MM.1S (cell line): ENCODE measurements around the gene SLC24A4.

ENCODE experiments used
- DNase-seq: peaks from one replicate; pipeline ENCODE4 v3.0.0-alpha.2; 2015
- H2AFZ ChIP-seq: fragments of 300-600 bp; sonication (generic); 2 replicates; pipeline ENCODE4 v1.6.0; 2016; ENCODE audit warnings: antibody characterized with exemption, low read length
- H3F3A ChIP-seq: fragments of 300-600 bp; sonication (generic); 2 replicates; pipeline ENCODE4 v1.6.1; 2016; ENCODE audit warnings: mild to moderate bottlenecking, antibody characterized with exemption, low read length, moderate library complexity, mixed read lengths; ENCODE audit not compliant: insufficient read depth
- H3K27ac ChIP-seq: fragments of 300-600 bp; sonication (generic); 2 replicates; pipeline ENCODE4 v1.5.1; 2016; ENCODE audit warnings: mild to moderate bottlenecking, low read length
- H3K27me3 ChIP-seq: fragments of 300-600 bp; sonication (generic); replicated peaks from 2 replicates; pipeline ENCODE4 v1.6.0; 2016; ENCODE audit warnings: low read length; ENCODE audit not compliant: insufficient read depth
- H3K36me3 ChIP-seq: fragments of 300-600 bp; sonication (generic); replicated peaks from 2 replicates; pipeline ENCODE4 v1.6.1; 2016; ENCODE audit warnings: mild to moderate bottlenecking, low read length, mixed read lengths; ENCODE audit not compliant: insufficient read depth
- H3K4me1 ChIP-seq: fragments of 300-600 bp; sonication (generic); 2 replicates; pipeline ENCODE4 v1.6.1; 2016; ENCODE audit warnings: low read length, mixed read lengths
- H3K4me2 ChIP-seq: fragments of 300-600 bp; sonication (generic); 2 replicates; pipeline ENCODE4 v1.6.0; 2016; ENCODE audit warnings: low read depth, low read length
- H3K4me3 ChIP-seq: fragments of 300-600 bp; sonication (generic); 2 replicates; pipeline ENCODE4 v1.5.1; 2016; ENCODE audit warnings: low read length, mixed read lengths
- H3K79me2 ChIP-seq: fragments of 300-600 bp; sonication (generic); 2 replicates; pipeline ENCODE4 v1.6.1; 2016; ENCODE audit warnings: mixed run types, low read length, mixed read lengths
- H3K9ac ChIP-seq: fragments of 300-600 bp; sonication (generic); 2 replicates; pipeline ENCODE4 v1.6.1; 2016; ENCODE audit warnings: low read length, mixed read lengths
- H3K9me2 ChIP-seq: fragments of 300-600 bp; sonication (generic); replicated peaks from 2 replicates; pipeline ENCODE4 v1.6.1; 2016; ENCODE audit warnings: mild to moderate bottlenecking, low read length, mixed read lengths; ENCODE audit not compliant: insufficient read depth
- H3K9me3 ChIP-seq: fragments of 300-600 bp; sonication (generic); replicated peaks from 2 replicates; pipeline ENCODE4 v1.6.1; 2016; ENCODE audit warnings: mild to moderate bottlenecking, low read length, mixed read lengths; ENCODE audit not compliant: insufficient read depth
- H4K20me1 ChIP-seq: fragments of 300-600 bp; sonication (generic); 2 replicates; pipeline ENCODE4 v1.6.1; 2016; ENCODE audit warnings: mild to moderate bottlenecking, low read length, moderate library complexity, mixed read lengths; ENCODE audit not compliant: insufficient read depth
- CTCF ChIP-seq: fragments of 300-600 bp; sonication (generic); IDR thresholded peaks from 2 replicates; pipeline ENCODE4 v1.5.1; 2016; ENCODE audit warnings: antibody characterized with exemption, low read length, mixed read lengths
- EZH2 ChIP-seq: fragments of 300-600 bp; sonication (generic); optimal IDR thresholded peaks from 2 replicates; pipeline ENCODE3; 2017; ENCODE audit warnings: low read depth, mild to moderate bottlenecking, antibody characterized with exemption, low read length, mixed read lengths
- EZH2phosphoT487 ChIP-seq: fragments of 300-600 bp; sonication (generic); IDR thresholded peaks from 2 replicates; pipeline ENCODE4 v1.6.1; 2018; ENCODE audit warnings: antibody characterized with exemption, low read length

SLC24A4 gene

GRCh38 chr14:92369097-92369496, 46.1 kb downstream of the SLC24A4 start:
- Histone ChIP-seq H3K9me3 (no peaks in the 10 kb centered on the region), H4K20me1 (no peaks in the 10 kb centered on the region), H3K27ac (no peak overlapping the region), H2AFZ (no peak overlapping the region), H3F3A (no peaks in the 10 kb centered on the region), H3K9ac (no peak overlapping the region), H3K4me2 (no peak overlapping the region), H3K36me3 (no peaks in the 10 kb centered on the region), H3K79me2 (no peaks in the 10 kb centered on the region), H3K4me1 (no peaks in the 10 kb centered on the region), H3K27me3 (no peaks in the 10 kb centered on the region), H3K9me2 (no peaks in the 10 kb centered on the region), H3K4me3 (no peak overlapping the region)
- TF ChIP-seq EZH2phosphoT487 (no peak), EZH2 (no peak), CTCF (no peak)
- no peak for DNase-seq

GRCh38 chr14:92372230-92372629, 49.3 kb downstream of the SLC24A4 start:
- Histone ChIP-seq H3K4me3 (no peak overlapping the region), H3K27me3 (no peaks in the 10 kb centered on the region), H2AFZ (no peak overlapping the region), H3K9me3 (no peaks in the 10 kb centered on the region), H3K4me2 (no peak overlapping the region), H4K20me1 (no peaks in the 10 kb centered on the region), H3K9me2 (no peaks in the 10 kb centered on the region), H3K9ac (no peak overlapping the region), H3K27ac (no peak overlapping the region), H3F3A (no peaks in the 10 kb centered on the region), H3K4me1 (no peaks in the 10 kb centered on the region), H3K79me2 (no peaks in the 10 kb centered on the region), H3K36me3 (no peaks in the 10 kb centered on the region)
- no peak for DNase-seq
- TF ChIP-seq EZH2phosphoT487, result no peak
- no peak for TF ChIP-seq EZH2
- TF ChIP-seq CTCF, result no peak

- Histone ChIP-seq H3F3A (no peaks in the 10 kb centered on the region), H3K4me1 (no peaks in the 10 kb centered on the region), H3K9ac (no peak overlapping the region), H3K4me2 (no peak overlapping the region), H2AFZ (no peak overlapping the region), H3K4me3 (no peak overlapping the region), H3K9me3 (no peaks in the 10 kb centered on the region), H3K79me2 (no peaks in the 10 kb centered on the region), H3K9me2 (no peaks in the 10 kb centered on the region), H3K27me3 (no peaks in the 10 kb centered on the region), H3K27ac (no peak overlapping the region), H3K36me3 (no peaks in the 10 kb centered on the region), H4K20me1 (no peaks in the 10 kb centered on the region)
- TF ChIP-seq CTCF (no peak), EZH2phosphoT487 (no peak), EZH2 (no peak)
- no peak for DNase-seq
Observed at GRCh38 chr14:92373336-92373735, 50.4 kb downstream of the SLC24A4 start.
